ENCODE data around the gene C1QTNF1. TPM values are rescaled to one million over a fixed set of nuclear protein-coding genes. Genes with fewer than 3 reads are reported as not detected.

The C1QTNF1 gene
- total RNA-seq: 10 to 100 TPM in 3 of 4 donors, 1 to 10 TPM in 1; 6.3 to 20.6 (median 14.3) TPM

GRCh38 chr17:79023886-79024771 is at the start of gene C1QTNF1:
C1QTNF1 (plus strand) TSS chr17:79024169; CDS start chr17:79043969, 19,800 bp downstream.
- peak within 1 kb of the TSS; percentile 53 to 62 (median 58) for H3K4me3 ChIP-seq
- DNase-seq: peak in 2 of 3 donors; percentile 70 to 76
- H3K27me3 ChIP-seq: no peaks in the 10 kb centered on the region
- no peaks in the 10 kb centered on the region for H3K36me3 ChIP-seq
- H3K27ac ChIP-seq: peak within 1 kb of the TSS; percentile 38 to 66 (median 47)
- H3K4me1 ChIP-seq: peaks cover 10 to 66% (median 19%) of the 10 kb centered on the region in 4 donors
- TF ChIP-seq POLR2A (IDR thresholded peaks at IDR 0.05) (no peak), CTCF (IDR thresholded peaks at IDR 0.05) (peak; percentile 7 to 71 (median 48))
- no peaks in the 10 kb centered on the region for H3K9me3 ChIP-seq

- Histone ChIP-seq H3K27me3 (no peaks in the 10 kb centered on the region), H3K36me3 (peaks cover 0 to 21% (median 0%) of the 10 kb centered on the region in 3 donors), H3K4me3 (no peak overlapping the region), H3K4me1 (peaks cover 0 to 61% (median 10%) of the 10 kb centered on the region in 4 donors), H3K9me3 (no peaks in the 10 kb centered on the region), H3K27ac (peak overlapping the region in 2 of 4 donors; percentile 49 to 83)
- TF ChIP-seq CTCF (IDR thresholded peaks at IDR 0.05): no peak
- no peak for TF ChIP-seq POLR2A (IDR thresholded peaks at IDR 0.05)
- peak in 2 of 3 donors; percentile 72 to 75 for DNase-seq
Measured at GRCh38 chr17:78974635-78975591, 49.1 kb upstream of the C1QTNF1 start.

- Histone ChIP-seq H3K36me3 (peaks cover 0 to 7% (median 0%) of the 10 kb centered on the region in 3 donors), H3K4me3 (peak overlapping the region in 2 of 4 donors; percentile 52 to 60), H3K27me3 (no peaks in the 10 kb centered on the region), H3K9me3 (no peaks in the 10 kb centered on the region), H3K27ac (peak overlapping the region in 2 of 4 donors; percentile 49 to 83), H3K4me1 (peaks cover 0 to 54% (median 13%) of the 10 kb centered on the region in 4 donors)
- TF ChIP-seq POLR2A (IDR thresholded peaks at IDR 0.05): no peak
- TF ChIP-seq CTCF (IDR thresholded peaks at IDR 0.05): no peak
- DNase-seq: no peak
Measured at GRCh38 chr17:78976907-78977680, 46.9 kb upstream of the C1QTNF1 start.

- no peak for TF ChIP-seq POLR2A (IDR thresholded peaks at IDR 0.05)
- no peak for TF ChIP-seq CTCF (IDR thresholded peaks at IDR 0.05)
- Histone ChIP-seq H3K27me3 (no peaks in the 10 kb centered on the region), H3K27ac (peak overlapping the region in 2 of 4 donors; percentile 78 to 83), H3K4me1 (peaks cover 0 to 54% (median 13%) of the 10 kb centered on the region in 4 donors), H3K4me3 (peak overlapping the region in 2 of 4 donors; percentile 52 to 60), H3K36me3 (peaks cover 0 to 2% (median 0%) of the 10 kb centered on the region in 3 donors), H3K9me3 (no peaks in the 10 kb centered on the region)
- DNase-seq: no peak
Measured at GRCh38 chr17:78977681-78977943, 46.4 kb upstream of the C1QTNF1 start.

Data from Peyer's patch (tissue), 4 donors.